HepG2 (cell line): Measurements from ENCODE around the gene ERMARD. TPM values are rescaled to one million over a fixed set of nuclear protein-coding genes. Genes with fewer than 3 reads are reported as not detected.
A peak's percentile ranks its signal among the peaks of the same experiment; 100 is the strongest.

ENCODE experiments used
- CHCHD3 ChIP-seq: sonication (generic); formaldehyde crosslinking; IDR thresholded peaks from 2 replicates; pipeline ENCODE4 v1.8.0; 2022; ENCODE audit warnings: mild to moderate bottlenecking, missing genetic modification reagents, moderate library complexity
- DNMT3B ChIP-seq: conservative IDR thresholded peaks from 2 replicates; pipeline ENCODE4 v1.6.1; 2016; ENCODE audit warnings: missing biosample characterization, control low read depth
- GATAD1 ChIP-seq: IDR thresholded peaks from 2 replicates; pipeline ENCODE4 v1.6.1; 2016; ENCODE audit warnings: missing genetic modification reagents, missing compliant biosample characterization
- GTF2F1 ChIP-seq: fragments of 150-350 bp; IDR thresholded peaks from 2 replicates; pipeline ENCODE4 v1.6.1; 2014; ENCODE audit warnings: low read length
- HNRNPL ChIP-seq: fragments of 200-400 bp; formaldehyde crosslinking; IDR thresholded peaks from 2 replicates; pipeline ENCODE4 v1.6.1; 2017; ENCODE audit warnings: mild to moderate bottlenecking, low read depth, low read length
- JUND ChIP-seq: sonication (generic); formaldehyde crosslinking; IDR thresholded peaks from 2 replicates; pipeline ENCODE4 v1.8.0; 2022; ENCODE audit warnings: mild to moderate bottlenecking, missing genetic modification reagents
- LBX2 ChIP-seq: sonication (generic); formaldehyde crosslinking; IDR thresholded peaks from 2 replicates; pipeline ENCODE4 v1.5.0; 2020; ENCODE audit warnings: missing genetic modification reagents, mild to moderate bottlenecking, borderline replicate concordance
- PLRG1 ChIP-seq: fragments of 450-650 bp; conservative IDR thresholded peaks from 2 replicates; pipeline ENCODE4 v1.6.1; 2016
- POGK ChIP-seq: sonication (generic); formaldehyde crosslinking; conservative IDR thresholded peaks from 2 replicates; pipeline ENCODE4 v1.8.0; 2022; ENCODE audit warnings: mild to moderate bottlenecking, moderate library complexity, missing genetic modification reagents
- SCMH1 ChIP-seq: sonication (generic); formaldehyde crosslinking; IDR thresholded peaks from 2 replicates; pipeline ENCODE4 v1.9.0; 2021; ENCODE audit warnings: missing genetic modification reagents, mild to moderate bottlenecking, borderline replicate concordance
- ZNF615 ChIP-seq: sonication (generic); formaldehyde crosslinking; IDR thresholded peaks from 2 replicates; pipeline ENCODE4 v1.5.0; 2020; ENCODE audit warnings: mild to moderate bottlenecking, missing genetic modification reagents, borderline replicate concordance
- ZNF616 ChIP-seq: sonication (generic); formaldehyde crosslinking; IDR thresholded peaks from 2 replicates; pipeline ENCODE4 v1.5.0; 2020; ENCODE audit warnings: low read depth, mild to moderate bottlenecking, missing genetic modification reagents
- ZNF788 ChIP-seq: sonication (generic); formaldehyde crosslinking; IDR thresholded peaks from 2 replicates; pipeline ENCODE4 v1.5.0; 2020; ENCODE audit warnings: mild to moderate bottlenecking, missing genetic modification reagents, borderline replicate concordance
- ZZZ3 ChIP-seq: sonication (generic); formaldehyde crosslinking; IDR thresholded peaks from 2 replicates; pipeline ENCODE4 v1.4.0; 2020; ENCODE audit warnings: missing genetic modification reagents, mild to moderate bottlenecking, borderline replicate concordance
- polyA plus RNA-seq, 8 experiments: library from polyadenylated mRNA; depleted of rRNA in 3 of 8; stranded (reverse) in 7 of 8; unstranded in 1 of 8; fragments of >200 nt; fragmentation: Illumina TruSeq in 4 of 8; extraction: Trizol in 4 of 8; gene quantifications; 2 replicates each; pipeline versions ENCODE4 v1.2.1 to v1.2.3, GENCODE V29; 2011 to 2016; ENCODE audit warnings: low read depth in 4 of 8, missing spikeins in 1 of 8, mixed read lengths in 1 of 8; ENCODE audit not compliant: insufficient read depth in 1 of 8
- total RNA-seq, 5 experiments: library from RNA; depleted of rRNA; stranded (reverse); fragments of >200 nt; fragmentation: Illumina TruSeq; extraction: Trizol; gene quantifications; 2 replicates each; pipeline ENCODE4 v1.2.3, GENCODE V29; 2016; ENCODE audit warnings: low read depth in 1 of 5
- TF ChIP-seq, protein P1 (sequence below), 2 experiments: sonication (generic) in 1 of 2; formaldehyde crosslinking in 1 of 2; IDR thresholded peaks; 2 replicates each; pipeline versions ENCODE4 v1.4.0 to v1.6.1; 2018 to 2020; ENCODE audit warnings: missing genetic modification reagents in 2 of 2, borderline replicate concordance in 1 of 2, low read depth in 1 of 2, mild to moderate bottlenecking in 1 of 2, missing biosample characterization in 1 of 2
- TF ChIP-seq, protein P2 (sequence below): fragments of 450-650 bp; IDR thresholded peaks from 2 replicates; pipeline ENCODE4 v1.6.1; 2016
- TF ChIP-seq, protein P3 (sequence below): sonication (generic); formaldehyde crosslinking; IDR thresholded peaks from 2 replicates; pipeline ENCODE4 v1.4.0; 2020; ENCODE audit warnings: missing genetic modification reagents

The ERMARD gene
- total and polyA plus RNA-seq, 2 of the 13 experiments (the other 11 are each of a cell fraction or from before 2014, with no cell fraction given): 8.8 to 10.7 TPM

- TF ChIP-seq HNRNPL (peak; percentile 97), ZZZ3 (peak; percentile 82; the same call in 1 of the 2 replicates), PLRG1 (no peak), POGK (CRISPR knock-in tag) (peak; percentile 96), ZNF616 (CRISPR knock-in tag) (peak; percentile 90), GATAD1 (CRISPR knock-in tag) (peak; percentile 97), SCMH1 (no peak), ZNF788 (CRISPR knock-in tag) (peak; percentile 93), DNMT3B (CRISPR knock-in tag) (0 out of 2 replicates have a peak, but pooled peaks have one; percentile 29), CHCHD3 (CRISPR knock-in tag) (peak; percentile 94; the same call in 1 of the 2 replicates), LBX2 (CRISPR knock-in tag) (peak; percentile 86), ZNF615 (CRISPR knock-in tag) (peak; percentile 64; the same call in 1 of the 2 replicates), JUND (CRISPR knock-in tag) (peak; percentile 58), GTF2F1 (no peak; the same call in 1 of the 2 replicates)
- TF ChIP-seq, protein P1, sequence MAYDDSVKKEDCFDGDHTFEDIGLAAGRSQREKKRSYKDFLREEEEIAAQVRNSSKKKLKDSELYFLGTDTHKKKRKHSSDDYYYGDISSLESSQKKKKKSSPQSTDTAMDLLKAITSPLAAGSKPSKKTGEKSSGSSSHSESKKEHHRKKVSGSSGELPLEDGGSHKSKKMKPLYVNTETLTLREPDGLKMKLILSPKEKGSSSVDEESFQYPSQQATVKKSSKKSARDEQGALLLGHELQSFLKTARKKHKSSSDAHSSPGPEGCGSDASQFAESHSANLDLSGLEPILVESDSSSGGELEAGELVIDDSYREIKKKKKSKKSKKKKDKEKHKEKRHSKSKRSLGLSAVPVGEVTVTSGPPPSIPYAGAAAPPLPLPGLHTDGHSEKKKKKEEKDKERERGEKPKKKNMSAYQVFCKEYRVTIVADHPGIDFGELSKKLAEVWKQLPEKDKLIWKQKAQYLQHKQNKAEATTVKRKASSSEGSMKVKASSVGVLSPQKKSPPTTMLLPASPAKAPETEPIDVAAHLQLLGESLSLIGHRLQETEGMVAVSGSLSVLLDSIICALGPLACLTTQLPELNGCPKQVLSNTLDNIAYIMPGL (CRISPR knock-in tag; IDR thresholded peaks at IDR 0.05; ENCODE audit: borderline replicate concordance in 1 of 2, low read depth in 1 of 2): peak; percentile 88 to 97
- TF ChIP-seq, protein P2, sequence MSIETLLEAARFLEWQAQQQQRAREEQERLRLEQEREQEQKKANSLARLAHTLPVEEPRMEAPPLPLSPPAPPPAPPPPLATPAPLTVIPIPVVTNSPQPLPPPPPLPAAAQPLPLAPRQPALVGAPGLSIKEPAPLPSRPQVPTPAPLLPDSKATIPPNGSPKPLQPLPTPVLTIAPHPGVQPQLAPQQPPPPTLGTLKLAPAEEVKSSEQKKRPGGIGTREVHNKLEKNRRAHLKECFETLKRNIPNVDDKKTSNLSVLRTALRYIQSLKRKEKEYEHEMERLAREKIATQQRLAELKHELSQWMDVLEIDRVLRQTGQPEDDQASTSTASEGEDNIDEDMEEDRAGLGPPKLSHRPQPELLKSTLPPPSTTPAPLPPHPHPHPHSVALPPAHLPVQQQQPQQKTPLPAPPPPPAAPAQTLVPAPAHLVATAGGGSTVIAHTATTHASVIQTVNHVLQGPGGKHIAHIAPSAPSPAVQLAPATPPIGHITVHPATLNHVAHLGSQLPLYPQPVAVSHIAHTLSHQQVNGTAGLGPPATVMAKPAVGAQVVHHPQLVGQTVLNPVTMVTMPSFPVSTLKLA: peak; percentile 80
- TF ChIP-seq, protein P3, sequence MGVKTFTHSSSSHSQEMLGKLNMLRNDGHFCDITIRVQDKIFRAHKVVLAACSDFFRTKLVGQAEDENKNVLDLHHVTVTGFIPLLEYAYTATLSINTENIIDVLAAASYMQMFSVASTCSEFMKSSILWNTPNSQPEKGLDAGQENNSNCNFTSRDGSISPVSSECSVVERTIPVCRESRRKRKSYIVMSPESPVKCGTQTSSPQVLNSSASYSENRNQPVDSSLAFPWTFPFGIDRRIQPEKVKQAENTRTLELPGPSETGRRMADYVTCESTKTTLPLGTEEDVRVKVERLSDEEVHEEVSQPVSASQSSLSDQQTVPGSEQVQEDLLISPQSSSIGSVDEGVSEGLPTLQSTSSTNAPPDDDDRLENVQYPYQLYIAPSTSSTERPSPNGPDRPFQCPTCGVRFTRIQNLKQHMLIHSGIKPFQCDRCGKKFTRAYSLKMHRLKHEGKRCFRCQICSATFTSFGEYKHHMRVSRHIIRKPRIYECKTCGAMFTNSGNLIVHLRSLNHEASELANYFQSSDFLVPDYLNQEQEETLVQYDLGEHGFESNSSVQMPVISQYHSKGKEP (CRISPR knock-in tag): no peak
Observed at GRCh38 chr6:169701954-169702839, 49.2 kb upstream of the ERMARD start, which contains the start of the genes C6orf120 and WDR27 (continued).
